Neuron (in vitro differentiated cells): ENCODE measurements around the gene MFSD11.
A peak's percentile ranks its signal among the peaks of the same experiment; 100 is the strongest.
"Not testable (repeated sequence)": the region's sequence is repeated elsewhere in the genome, so short reads cannot be mapped to it uniquely, and the experiment has no call there.

Experiments used
- H2AFZ ChIP-seq: one replicate; pipeline ENCODE4 v1.6.1; 2013; ENCODE audit warnings: low read depth, mild to moderate bottlenecking, inconsistent platforms, low read length, moderate library complexity
- H3K27me3 ChIP-seq: one replicate; pipeline ENCODE4 v1.6.1; 2013; ENCODE audit warnings: low read length; ENCODE audit not compliant: insufficient read depth
- H3K36me3 ChIP-seq: one replicate; pipeline ENCODE4 v1.6.1; 2013; ENCODE audit warnings: low read length; ENCODE audit not compliant: insufficient read depth
- H3K4me1 ChIP-seq: one replicate; pipeline ENCODE4 v1.6.1; 2013; ENCODE audit warnings: low read length; ENCODE audit not compliant: insufficient read depth
- H3K4me3 ChIP-seq: 2 replicates; pipeline ENCODE4 v1.5.1; 2013; ENCODE audit warnings: mild to moderate bottlenecking, low read length, moderate library complexity
- H3K9me3 ChIP-seq: one replicate; pipeline ENCODE4 v1.6.1; 2013; ENCODE audit warnings: low read length

MFSD11 gene

DNA sequence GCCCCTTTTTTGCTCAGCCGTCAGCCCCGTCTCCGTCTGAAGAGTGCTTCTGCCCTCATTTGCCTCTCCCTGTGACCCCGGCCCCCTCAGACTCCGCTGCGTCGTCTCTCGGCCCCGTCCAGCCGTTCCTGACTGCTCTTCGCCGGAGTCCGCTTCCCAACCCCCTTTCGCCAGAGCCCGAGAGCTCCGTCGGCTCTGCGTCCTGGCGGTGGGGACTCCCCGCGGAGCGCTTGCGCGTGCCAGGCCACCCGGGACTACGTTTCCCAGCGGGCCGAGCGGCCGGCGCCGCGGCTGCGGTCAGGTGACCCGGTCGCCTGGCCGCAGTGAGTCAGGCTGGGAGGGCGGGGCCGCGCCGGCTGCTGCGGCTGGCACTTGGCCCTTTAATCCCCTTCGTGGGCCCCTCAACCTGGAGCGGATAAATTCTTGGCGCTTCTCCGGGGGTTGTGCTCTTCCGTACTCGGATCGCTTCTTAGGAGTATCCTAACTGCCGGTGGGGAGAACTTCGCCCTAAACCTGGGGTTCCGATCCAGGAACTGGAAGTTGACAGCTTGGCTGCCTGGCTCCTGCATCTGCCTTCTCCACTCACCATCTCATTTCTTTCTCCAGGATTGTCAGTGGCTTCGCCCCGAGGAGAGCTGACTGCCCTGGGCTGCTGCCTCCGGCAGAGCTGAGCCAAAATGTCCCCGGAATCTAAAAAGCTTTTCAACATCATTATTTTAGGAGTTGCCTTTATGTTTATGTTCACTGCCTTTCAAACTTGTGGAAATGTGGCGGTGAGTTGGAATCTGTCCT is at the start of gene MFSD11:
Gene MFSD11 (plus strand): TSS at position 444 of the 792 bp plus-strand sequence. CDS start 234 bp downstream, at position 678.
- H2AFZ ChIP-seq: peak within 1 kb of the TSS; percentile 79
- H3K4me3 ChIP-seq: peak within 1 kb of the TSS; percentile 69
- peaks cover 39% of the 10 kb centered on the region for H3K36me3 ChIP-seq
- H3K9me3 ChIP-seq: no peaks in the 10 kb centered on the region
- H3K27me3 ChIP-seq: no peaks in the 10 kb centered on the region
- H3K4me1 ChIP-seq: peaks cover 39% of the 10 kb centered on the region

- Histone ChIP-seq H2AFZ (no peak overlapping the region), H3K4me1 (peaks cover 19% of the 10 kb centered on the region), H3K9me3 (no peaks in the 10 kb centered on the region), H3K4me3 (no peak overlapping the region), H3K27me3 (no peaks in the 10 kb centered on the region), H3K36me3 (no peaks in the 10 kb centered on the region)
Measured at GRCh38 chr17:76688165-76688622, 49.7 kb upstream of the MFSD11 start.

DNA sequence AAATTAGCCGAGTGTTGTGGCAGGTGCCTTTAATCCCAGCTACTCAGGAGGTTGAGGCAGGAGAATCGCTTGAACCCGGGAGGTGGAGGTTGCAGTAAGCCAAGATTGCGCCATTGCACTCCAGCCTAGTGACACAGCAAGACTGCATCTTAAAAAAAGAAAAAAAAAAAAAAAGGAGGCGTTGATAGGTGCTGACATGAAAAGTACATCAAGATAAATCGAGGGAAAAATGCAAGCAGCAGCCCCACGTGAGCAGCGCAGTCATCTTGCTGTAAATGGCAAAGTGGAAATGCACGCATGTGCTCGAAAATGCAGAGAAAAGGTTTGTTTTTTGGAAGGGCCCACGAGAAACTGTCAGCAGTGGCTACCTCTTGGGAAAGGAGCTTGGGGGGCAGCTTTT is 48.1 kb upstream of the MFSD11 start:
- H3K9me3 ChIP-seq: no peaks in the 10 kb centered on the region
- H2AFZ ChIP-seq: no peak overlapping the region
- H3K4me1 ChIP-seq: peaks cover 11% of the 10 kb centered on the region
- no peaks in the 10 kb centered on the region for H3K36me3 ChIP-seq
- no peak overlapping the region for H3K4me3 ChIP-seq
- H3K27me3 ChIP-seq: no peaks in the 10 kb centered on the region

- H3K27me3 ChIP-seq: no peaks in the 10 kb centered on the region
- peaks cover 11% of the 10 kb centered on the region for H3K4me1 ChIP-seq
- no peaks in the 10 kb centered on the region for H3K9me3 ChIP-seq
- no peaks in the 10 kb centered on the region for H3K36me3 ChIP-seq
- H2AFZ ChIP-seq: no peak overlapping the region
- H3K4me3 ChIP-seq: no peak overlapping the region
Measured at GRCh38 chr17:76690596-76691280, 47.2 kb upstream of the MFSD11 start.

GRCh38 chr17:76691379-76692191 is 46.3 kb upstream of the MFSD11 start:
- H3K4me1 ChIP-seq: peaks cover 12% of the 10 kb centered on the region
- no peak overlapping the region for H2AFZ ChIP-seq
- H3K27me3 ChIP-seq: no peaks in the 10 kb centered on the region
- no peaks in the 10 kb centered on the region for H3K36me3 ChIP-seq
- H3K9me3 ChIP-seq: no peaks in the 10 kb centered on the region
- no peak overlapping the region for H3K4me3 ChIP-seq

- no peaks in the 10 kb centered on the region for H3K27me3 ChIP-seq
- H3K9me3 ChIP-seq: no peaks in the 10 kb centered on the region
- no peak overlapping the region for H3K4me3 ChIP-seq
- H3K4me1 ChIP-seq: peaks cover 25% of the 10 kb centered on the region
- no peak overlapping the region for H2AFZ ChIP-seq
- H3K36me3 ChIP-seq: no peaks in the 10 kb centered on the region
Measured at GRCh38 chr17:76695059-76695831, 42.7 kb upstream of the MFSD11 start.

DNA sequence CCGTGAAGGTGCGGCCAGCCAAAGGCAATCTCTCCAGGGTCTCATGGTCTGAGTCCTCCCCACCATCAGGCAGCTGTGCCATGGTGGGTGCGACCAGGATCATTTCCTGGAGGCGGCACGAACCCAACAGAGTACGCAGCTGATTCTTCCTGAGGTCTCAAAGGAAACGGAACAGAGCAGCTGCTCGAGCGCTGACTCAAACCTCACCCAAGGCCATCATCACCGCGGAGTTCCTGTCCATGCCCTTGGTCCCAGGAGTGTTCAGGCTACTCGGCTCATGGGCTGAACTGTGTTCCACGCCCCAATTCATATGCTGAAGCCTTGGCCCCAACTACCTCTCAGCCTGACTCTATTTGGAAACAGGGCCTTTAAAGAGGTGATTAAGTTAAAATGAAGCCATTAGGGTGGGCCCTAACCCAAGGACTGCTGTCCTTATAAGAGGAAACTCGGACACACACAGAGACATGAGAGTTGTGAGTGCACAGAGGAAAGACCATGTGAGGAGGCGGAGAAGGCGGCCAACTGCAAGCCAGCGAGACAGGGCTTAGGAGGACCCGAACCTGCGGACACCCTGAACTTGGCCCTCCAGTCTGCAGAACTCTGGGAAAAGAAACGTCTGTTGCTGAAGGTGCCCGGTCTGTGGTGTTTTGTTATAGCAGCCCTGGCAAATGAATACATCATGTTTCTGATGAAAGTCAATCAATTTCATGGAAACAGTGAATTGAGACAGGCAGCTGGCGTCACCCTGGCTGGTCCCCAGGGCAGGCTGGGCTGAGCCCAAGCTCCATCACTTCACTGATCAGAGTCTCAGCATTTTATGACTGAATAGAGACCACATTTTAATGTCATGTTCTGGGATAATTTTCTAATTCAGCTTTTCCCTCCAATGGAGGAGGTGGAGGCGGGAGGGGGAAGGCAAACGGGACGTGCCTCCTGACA is 40.9 kb upstream of the MFSD11 start:
- Histone ChIP-seq H3K27me3 (no peaks in the 10 kb centered on the region), H3K4me1 (peaks cover 40% of the 10 kb centered on the region), H3K4me3 (peak overlapping the region; percentile 5), H3K36me3 (no peaks in the 10 kb centered on the region), H3K9me3 (no peaks in the 10 kb centered on the region), H2AFZ (no peak overlapping the region)

DNA sequence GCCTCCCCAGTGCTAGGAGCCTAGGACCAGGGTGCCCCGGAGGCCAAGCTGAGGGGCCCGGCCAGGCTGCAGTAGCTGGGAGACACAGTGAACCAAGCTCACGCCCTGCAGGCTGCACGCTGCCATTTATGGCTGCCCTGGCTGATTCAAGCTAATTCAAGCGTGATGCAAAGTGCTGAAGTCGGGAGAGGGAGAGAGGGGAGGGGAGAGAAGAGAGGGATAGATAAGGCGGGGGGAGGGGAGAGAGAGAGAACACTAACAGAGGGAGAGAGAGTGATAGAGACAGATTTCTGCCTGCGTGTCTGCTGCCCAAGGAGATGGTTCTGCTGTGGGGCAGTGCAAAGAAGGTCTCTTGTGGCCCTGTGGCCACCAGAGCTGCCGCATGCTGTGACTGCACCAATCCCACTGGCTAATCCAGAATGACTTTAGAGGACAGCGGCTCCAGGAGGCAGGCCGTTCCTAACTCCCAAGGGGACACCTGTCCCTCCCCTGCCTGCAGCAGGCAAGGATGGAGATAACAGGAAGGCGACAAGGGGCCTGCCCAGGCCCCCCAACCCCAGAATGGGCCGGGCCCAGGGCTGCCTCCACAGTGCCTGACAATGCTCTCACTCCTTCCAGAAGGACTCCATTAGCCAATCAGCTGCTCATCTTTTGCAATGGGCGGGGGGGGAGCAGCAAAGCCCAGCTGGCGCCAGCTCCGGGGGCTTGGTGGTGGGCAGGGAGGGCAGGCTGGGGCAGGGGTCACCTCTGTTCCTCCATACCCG is 40.0 kb upstream of the MFSD11 start:
- H3K27me3 ChIP-seq: no peaks in the 10 kb centered on the region
- no peaks in the 10 kb centered on the region for H3K36me3 ChIP-seq
- H3K4me3 ChIP-seq: peak overlapping the region; percentile 5
- H3K4me1 ChIP-seq: peaks cover 41% of the 10 kb centered on the region
- no peak overlapping the region for H2AFZ ChIP-seq
- no peaks in the 10 kb centered on the region for H3K9me3 ChIP-seq

GRCh38 chr17:76698466-76698977 is 39.4 kb upstream of the MFSD11 start:
- H3K4me1 ChIP-seq: peaks cover 41% of the 10 kb centered on the region
- H3K36me3 ChIP-seq, H2AFZ ChIP-seq, H3K9me3 ChIP-seq, H3K27me3 ChIP-seq, H3K4me3 ChIP-seq: not testable (repeated sequence)

DNA sequence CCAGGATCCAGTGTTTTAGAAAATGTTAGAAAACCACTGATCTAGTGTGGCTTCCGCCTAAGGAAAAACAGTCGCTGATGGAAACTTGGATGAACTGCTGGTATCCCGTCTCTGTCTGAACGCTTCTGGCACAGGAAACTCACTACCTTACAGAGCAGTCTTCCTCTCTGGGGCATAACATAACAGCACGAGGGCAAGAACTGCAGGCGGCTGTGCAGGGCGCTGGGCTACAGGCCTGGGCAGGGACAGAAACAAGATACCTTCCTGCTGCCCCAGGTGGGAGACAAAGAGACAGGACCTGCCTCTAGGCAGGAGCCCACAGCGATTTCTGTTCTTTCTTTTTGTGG is 37.7 kb upstream of the MFSD11 start:
- Histone ChIP-seq H3K4me3 (peak overlapping the region; percentile 37), H3K27me3 (no peaks in the 10 kb centered on the region), H2AFZ (no peak overlapping the region), H3K4me1 (peaks cover 41% of the 10 kb centered on the region), H3K9me3 (no peaks in the 10 kb centered on the region), H3K36me3 (no peaks in the 10 kb centered on the region)
